ENCODE results near the gene PRMT3.

The PRMT3 gene

DNA sequence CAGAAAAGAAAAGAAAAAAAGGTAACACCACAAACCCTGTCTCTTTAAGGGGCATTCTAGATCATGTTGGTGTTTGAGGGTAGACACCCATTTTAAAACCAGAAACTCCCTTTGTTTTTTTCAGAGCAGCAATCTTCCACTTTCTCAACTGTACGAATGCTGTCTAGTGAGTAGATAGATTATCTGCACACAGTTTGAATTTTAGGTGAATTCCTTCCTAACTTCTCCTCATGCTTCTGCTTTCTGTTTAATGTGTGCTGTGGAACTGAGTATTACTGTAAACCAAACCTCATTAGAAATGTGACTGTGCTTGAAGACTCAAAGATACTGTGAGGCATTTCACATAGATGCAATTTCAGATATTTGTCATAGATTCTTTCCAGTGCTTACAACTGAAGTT is 102.4 kb downstream of the PRMT3 start:
- Histone ChIP-seq H3K4me1 (ENCODE audit: control insufficient read depth, insufficient read depth, low read length) (0 out of 2 replicates have a peak, but pooled peaks cover 3% of the 10 kb centered on the region), H3K9me3 (ENCODE audit: control insufficient read depth, insufficient read depth, low read depth, low read length) (no peaks in the 10 kb centered on the region), H3K4me3 (ENCODE audit: low read depth, low read length) (no peak overlapping the region), H3K27ac (ENCODE audit: extremely low read depth, low read depth, low read length) (no peak overlapping the region), H3K36me3 (ENCODE audit: control insufficient read depth in 2 of 2, insufficient read depth in 1 of 2, low read length in 2 of 2) (peaks cover 0 to 5% of the 10 kb centered on the region in 2 experiments; a peak in 1 of 3 replicates)
- TF ChIP-seq ZNF302 (tag by site-specific recombination; IDR thresholded peaks at IDR 0.05; ENCODE audit: low read depth) (no peak), ZBTB17 (tag by site-specific recombination; IDR thresholded peaks at IDR 0.05) (no peak), ZNF324 (tag by site-specific recombination; IDR thresholded peaks at IDR 0.05) (no peak), ZNF174 (tag by site-specific recombination; IDR thresholded peaks at IDR 0.05) (no peak), ZNF175 (tag by site-specific recombination; IDR thresholded peaks at IDR 0.05) (no peak), ZBTB44 (tag by site-specific recombination; IDR thresholded peaks at IDR 0.05) (no peak), ZNF610 (tag by site-specific recombination; IDR thresholded peaks at IDR 0.05; ENCODE audit: borderline replicate concordance) (no peak), ZNF621 (tag by site-specific recombination; IDR thresholded peaks at IDR 0.05) (no peak), ZNF677 (tag by site-specific recombination; IDR thresholded peaks at IDR 0.05) (no peak), GLI4 (tag by site-specific recombination; IDR thresholded peaks at IDR 0.05) (no peak), ZNF704 (tag by site-specific recombination; IDR thresholded peaks at IDR 0.05) (no peak)
- CTCF ChIA-PET = no interaction called here
- POLR2A ChIA-PET = no interaction called here

DNA sequence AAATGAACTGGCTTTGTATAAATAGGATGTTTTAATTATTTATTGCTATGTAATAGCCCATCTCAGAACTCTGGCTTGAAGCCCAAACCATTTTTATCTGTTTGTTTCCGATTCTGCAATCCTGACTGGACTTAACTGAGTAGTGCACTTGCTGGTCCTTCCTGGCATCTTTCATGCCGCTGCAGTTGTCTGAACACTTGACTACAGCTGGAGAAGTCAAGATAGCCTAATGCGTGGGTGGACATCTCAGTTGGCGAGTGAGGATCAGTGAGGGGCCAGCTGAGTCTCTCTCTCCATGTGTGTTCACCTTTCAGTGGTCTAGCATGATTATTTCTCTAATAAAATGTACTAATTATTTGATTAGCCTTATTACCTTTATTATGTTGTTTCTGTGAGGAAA is 105.8 kb downstream of the PRMT3 start:
- POLR2A ChIA-PET = no interaction called here
- no peak overlapping the region for H3K27ac ChIP-seq (ENCODE audit: extremely low read depth, low read depth, low read length)
- no peaks in the 10 kb centered on the region for H3K9me3 ChIP-seq (ENCODE audit: control insufficient read depth, insufficient read depth, low read depth, low read length)
- CTCF ChIA-PET = interaction anchor here (2.1 kb wide), 1 partner anchor 116 kb away, joined by 9 read pairs; no protein-coding TSS in a partner anchor
- H3K4me1 ChIP-seq (ENCODE audit: control insufficient read depth, insufficient read depth, low read length) = no peaks in the 10 kb centered on the region
- no peak overlapping the region for H3K4me3 ChIP-seq (ENCODE audit: low read depth, low read length)
- TF ChIP-seq ZNF560 (tag by site-specific recombination; IDR thresholded peaks at IDR 0.05; ENCODE audit: borderline replicate concordance) = no peak
- TF ChIP-seq ZNF37A (tag by site-specific recombination; IDR thresholded peaks at IDR 0.05) = no peak
- TF ChIP-seq ZNF658 (tag by site-specific recombination; IDR thresholded peaks at IDR 0.05) = no peak
- no peak for TF ChIP-seq ZNF555 (tag by site-specific recombination; conservative IDR thresholded peaks at IDR 0.05)
- TF ChIP-seq ZNF335 (tag by site-specific recombination; conservative IDR thresholded peaks at IDR 0.05) = no peak
- TF ChIP-seq, protein P1, sequence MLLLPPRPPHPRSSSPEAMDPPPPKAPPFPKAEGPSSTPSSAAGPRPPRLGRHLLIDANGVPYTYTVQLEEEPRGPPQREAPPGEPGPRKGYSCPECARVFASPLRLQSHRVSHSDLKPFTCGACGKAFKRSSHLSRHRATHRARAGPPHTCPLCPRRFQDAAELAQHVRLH (tag by site-specific recombination; IDR thresholded peaks at IDR 0.05) = no peak
- TF ChIP-seq ZNF768 (tag by site-specific recombination; IDR thresholded peaks at IDR 0.05) = no peak
- TF ChIP-seq, protein P2, sequence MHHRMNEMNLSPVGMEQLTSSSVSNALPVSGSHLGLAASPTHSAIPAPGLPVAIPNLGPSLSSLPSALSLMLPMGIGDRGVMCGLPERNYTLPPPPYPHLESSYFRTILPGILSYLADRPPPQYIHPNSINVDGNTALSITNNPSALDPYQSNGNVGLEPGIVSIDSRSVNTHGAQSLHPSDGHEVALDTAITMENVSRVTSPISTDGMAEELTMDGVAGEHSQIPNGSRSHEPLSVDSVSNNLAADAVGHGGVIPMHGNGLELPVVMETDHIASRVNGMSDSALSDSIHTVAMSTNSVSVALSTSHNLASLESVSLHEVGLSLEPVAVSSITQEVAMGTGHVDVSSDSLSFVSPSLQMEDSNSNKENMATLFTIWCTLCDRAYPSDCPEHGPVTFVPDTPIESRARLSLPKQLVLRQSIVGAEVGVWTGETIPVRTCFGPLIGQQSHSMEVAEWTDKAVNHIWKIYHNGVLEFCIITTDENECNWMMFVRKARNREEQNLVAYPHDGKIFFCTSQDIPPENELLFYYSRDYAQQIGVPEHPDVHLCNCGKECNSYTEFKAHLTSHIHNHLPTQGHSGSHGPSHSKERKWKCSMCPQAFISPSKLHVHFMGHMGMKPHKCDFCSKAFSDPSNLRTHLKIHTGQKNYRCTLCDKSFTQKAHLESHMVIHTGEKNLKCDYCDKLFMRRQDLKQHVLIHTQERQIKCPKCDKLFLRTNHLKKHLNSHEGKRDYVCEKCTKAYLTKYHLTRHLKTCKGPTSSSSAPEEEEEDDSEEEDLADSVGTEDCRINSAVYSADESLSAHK (tag by site-specific recombination; IDR thresholded peaks at IDR 0.05) = no peak
- TF ChIP-seq REPIN1 (tag by site-specific recombination; IDR thresholded peaks at IDR 0.05; ENCODE audit: low read depth) = no peak
- no peak for TF ChIP-seq ZNF132 (tag by site-specific recombination; IDR thresholded peaks at IDR 0.05; ENCODE audit: borderline replicate concordance)
- TF ChIP-seq ZNF677 (tag by site-specific recombination; IDR thresholded peaks at IDR 0.05) = no peak
- no peak for TF ChIP-seq ZFHX2 (tag by site-specific recombination; conservative IDR thresholded peaks at IDR 0.05)
- no peak for TF ChIP-seq ZNF114 (tag by site-specific recombination; IDR thresholded peaks at IDR 0.05)
- H3K36me3 ChIP-seq (ENCODE audit: control insufficient read depth in 2 of 2, insufficient read depth in 1 of 2, low read length in 2 of 2) = peaks cover 0 to 17% of the 10 kb centered on the region in 2 experiments; a peak in 1 of 3 replicates
